Measurements from ENCODE around the gene PDZD4.

PDZD4 gene

GRCh38 chrX:153769865-153770600 lies 60.3 kb downstream of the PDZD4 start:
- DNase-seq: no peak

GRCh38 chrX:153769158-153769864 lies 61.0 kb downstream of the PDZD4 start:
- DNase-seq: no peak

- DNase-seq: no peak
These were observed 61.8 kb downstream of the PDZD4 start for GRCh38 chrX:153768311-153769157.

- no peak for DNase-seq
These were observed 62.7 kb downstream of the PDZD4 start for GRCh38 chrX:153767674-153768055.

GRCh38 chrX:153766871-153767673 lies 63.3 kb downstream of the PDZD4 start:
- no peak for DNase-seq

GRCh38 chrX:153766098-153766817 lies 64.1 kb downstream of the PDZD4 start:
- peak; percentile 62 to 69 (median 63) for DNase-seq

GRCh38 chrX:153765138-153766079 lies 64.9 kb downstream of the PDZD4 start:
- DNase-seq: no peak

- no peak for DNase-seq
These were observed 65.6 kb downstream of the PDZD4 start for GRCh38 chrX:153764786-153765137.

GRCh38 chrX:153763989-153764755 lies 66.2 kb downstream of the PDZD4 start, which contains the start of gene PLXNB3:
PLXNB3 (plus strand) TSS chrX:153764249; CDS start chrX:153765536, 1,287 bp downstream.
- DNase-seq: peak; percentile 76 to 87 (median 83)

GRCh38 chrX:153763298-153763932 lies 66.9 kb downstream of the PDZD4 start:
- DNase-seq: no peak

GRCh38 chrX:153762626-153763173 lies 67.6 kb downstream of the PDZD4 start:
- DNase-seq: no peak

GRCh38 chrX:153761863-153762262 lies 68.5 kb downstream of the PDZD4 start:
- no peak for DNase-seq

- DNase-seq: no peak
These were observed 75.2 kb downstream of the PDZD4 start for GRCh38 chrX:153755136-153755535.

Data from suppressor macrophage treated with lipopolysaccharide for 1 hour (primary cell).